Measurements from ENCODE around the gene NR2F6.

DNA sequence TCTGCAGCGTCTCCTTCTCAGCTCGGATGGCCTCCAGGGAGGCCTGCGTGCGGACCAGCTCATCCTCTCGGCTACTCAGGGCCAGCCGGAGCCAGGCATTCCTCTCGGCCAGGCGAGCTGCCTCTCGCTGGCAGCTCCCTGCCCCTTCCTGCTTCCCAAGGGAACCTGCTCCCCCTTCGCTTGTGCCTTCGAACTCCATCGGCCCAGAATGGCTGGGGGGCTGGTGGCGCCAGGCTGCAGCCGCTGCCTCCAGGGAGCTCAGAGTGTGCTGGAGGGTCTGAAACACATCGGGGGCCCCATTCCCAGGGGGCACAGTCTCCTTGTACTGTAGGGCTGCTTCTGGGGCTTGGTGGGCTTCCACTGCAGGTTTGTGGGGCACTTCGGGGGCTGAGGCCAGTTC, 16.8 kb upstream of the NR2F6 start:
- TF ChIP-seq, protein P1, sequence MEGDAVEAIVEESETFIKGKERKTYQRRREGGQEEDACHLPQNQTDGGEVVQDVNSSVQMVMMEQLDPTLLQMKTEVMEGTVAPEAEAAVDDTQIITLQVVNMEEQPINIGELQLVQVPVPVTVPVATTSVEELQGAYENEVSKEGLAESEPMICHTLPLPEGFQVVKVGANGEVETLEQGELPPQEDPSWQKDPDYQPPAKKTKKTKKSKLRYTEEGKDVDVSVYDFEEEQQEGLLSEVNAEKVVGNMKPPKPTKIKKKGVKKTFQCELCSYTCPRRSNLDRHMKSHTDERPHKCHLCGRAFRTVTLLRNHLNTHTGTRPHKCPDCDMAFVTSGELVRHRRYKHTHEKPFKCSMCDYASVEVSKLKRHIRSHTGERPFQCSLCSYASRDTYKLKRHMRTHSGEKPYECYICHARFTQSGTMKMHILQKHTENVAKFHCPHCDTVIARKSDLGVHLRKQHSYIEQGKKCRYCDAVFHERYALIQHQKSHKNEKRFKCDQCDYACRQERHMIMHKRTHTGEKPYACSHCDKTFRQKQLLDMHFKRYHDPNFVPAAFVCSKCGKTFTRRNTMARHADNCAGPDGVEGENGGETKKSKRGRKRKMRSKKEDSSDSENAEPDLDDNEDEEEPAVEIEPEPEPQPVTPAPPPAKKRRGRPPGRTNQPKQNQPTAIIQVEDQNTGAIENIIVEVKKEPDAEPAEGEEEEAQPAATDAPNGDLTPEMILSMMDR (optimal IDR thresholded peaks at IDR 0.05 in 1 of 3, IDR thresholded peaks at IDR 0.05 in 1 of 3, conservative IDR thresholded peaks at IDR 0.05 in 1 of 3; ENCODE audit: extremely low read depth in 1 of 3, insufficient read depth in 2 of 3, low read length in 3 of 3): no peak
- no peak for TF ChIP-seq EZH2 (IDR thresholded peaks at IDR 0.05; ENCODE audit: low read length)

Data from keratinocyte (primary cell).